K562 (cell line): Measurements from ENCODE around the gene PDE11A. TPM values are rescaled to one million over a fixed set of nuclear protein-coding genes. Genes with fewer than 3 reads are reported as not detected.

Experiments
- ATAC-seq: fragments of 200-7000 bp; cut with Tn5 transposase; 3 replicates; pipeline ENCODE4 v1.9.1; 2020; ENCODE audit warnings: moderate library complexity
- BruUV-seq: library from RNA; stranded (reverse); fragments of 400-500 nt; replicated peaks from 2 replicates; lab custom pipeline; 2021; lab: Mats Ljungman, UMichigan
- CTCF ChIA-PET: fragments of 300-600 bp; formaldehyde crosslinking; extraction: SDS; loops from one replicate; lab custom pipeline; 2021; ENCODE audit warnings: low intra/inter-chr PET ratio; lab: Yijun Ruan, JAX
- POLR2A ChIA-PET: fragments of 300-600, 350-650 bp; sonication (Branson Sonifier 250); formaldehyde crosslinking; extraction: SDS; loops from one replicate; lab custom pipeline; 2021; ENCODE audit warnings: antibody characterized with exemption, inconsistent platforms; lab: Yijun Ruan, JAX
- DNase-seq, 4 experiments: peaks; one replicate each; pipeline versions ENCODE4 v3.0.0 to v3.0.0-alpha.2; 2011 to 2018; ENCODE audit warnings: low spot score in 3 of 4, mixed read lengths in 3 of 4; ENCODE audit errors: extremely low read depth in 1 of 4
- FAIRE-seq: peaks from 2 replicates; lab custom pipeline; 2011; peaks lifted over from hg19 to GRCh38; lab: Jason Lieb, UNC
- H2AFZ ChIP-seq: 2 replicates; pipeline ENCODE4 v1.6.0; 2011; ENCODE audit warnings: low read depth, low read length, control low read depth, inconsistent platforms
- H3K27ac ChIP-seq: fragments of 200-600 bp; 3 replicates; pipeline ENCODE4 v1.8.0; 2011; ENCODE audit warnings: low read depth, mild to moderate bottlenecking, control low read depth, inconsistent platforms, low read length, moderate library complexity, mixed read lengths; ENCODE audit errors: extremely low read depth
- H3K27me3 ChIP-seq, 2 experiments: fragments of 300-600 bp in 1 of 2; 2 replicates in 1 of 2; 3 replicates in 1 of 2; pipeline versions ENCODE4 v1.6.0 to v1.8.0; 2011; ENCODE audit warnings: inconsistent platforms in 2 of 2, low read length in 2 of 2, mild to moderate bottlenecking in 1 of 2, mixed read lengths in 1 of 2, moderate library complexity in 1 of 2; ENCODE audit not compliant: control insufficient read depth in 2 of 2, insufficient read depth in 2 of 2
- H3K36me3 ChIP-seq: fragments of 300-600 bp; 3 replicates; pipeline ENCODE4 v1.8.0; 2011; ENCODE audit warnings: mild to moderate bottlenecking, low read length, inconsistent platforms; ENCODE audit not compliant: control insufficient read depth, insufficient read depth
- H3K4me1 ChIP-seq, 2 experiments: fragments of 200-600 bp in 1 of 2; replicated peaks in 1 of 2; 2 replicates in 1 of 2; 3 replicates in 1 of 2; pipeline versions ENCODE4 v1.5.1 to v1.8.0; 2011; ENCODE audit warnings: inconsistent platforms in 2 of 2, low read length in 2 of 2, mild to moderate bottlenecking in 1 of 2, mixed read lengths in 1 of 2, moderate library complexity in 1 of 2; ENCODE audit not compliant: control insufficient read depth in 2 of 2, insufficient read depth in 2 of 2
- H3K4me2 ChIP-seq: 2 replicates; pipeline ENCODE4 v1.6.1; 2011; ENCODE audit warnings: low read length, control low read depth, inconsistent platforms, mixed read lengths; ENCODE audit not compliant: insufficient read depth
- H3K4me3 ChIP-seq: fragments of 200-600 bp; sonication (generic), shearing (Covaris generic); 2 replicates; pipeline ENCODE4 v1.5.1; 2016; ENCODE audit warnings: control low read depth, inconsistent platforms
- H3K79me2 ChIP-seq: fragments of 200-600 bp; 3 replicates; pipeline ENCODE4 v1.8.0; 2011; ENCODE audit warnings: low read length, inconsistent platforms; ENCODE audit not compliant: control insufficient read depth, insufficient read depth
- H3K9ac ChIP-seq, 2 experiments: 2 replicates each; pipeline versions ENCODE4 v1.6.0 to v1.6.1; 2011; ENCODE audit warnings: low read depth in 2 of 2, low read length in 2 of 2, control low read depth in 1 of 2, inconsistent platforms in 1 of 2, mild to moderate bottlenecking in 1 of 2, mixed read lengths in 1 of 2; ENCODE audit not compliant: insufficient read depth in 1 of 2
- H3K9me1 ChIP-seq: one replicate; pipeline ENCODE4 v1.6.0; 2011; ENCODE audit warnings: inconsistent platforms, mild to moderate bottlenecking, low read length, moderate library complexity; ENCODE audit not compliant: control insufficient read depth, insufficient read depth
- H3K9me3 ChIP-seq: replicated peaks from 2 replicates; pipeline ENCODE4 v1.5.1; 2011; ENCODE audit warnings: low read depth, low read length, inconsistent platforms; ENCODE audit not compliant: control insufficient read depth, insufficient read depth
- H4K20me1 ChIP-seq: replicated peaks from 2 replicates; pipeline ENCODE4 v1.6.1; 2011; ENCODE audit warnings: low read length, inconsistent platforms, mixed read lengths; ENCODE audit not compliant: control insufficient read depth, insufficient read depth
- EGR1 ChIP-seq: fragments of 450-650 bp; conservative IDR thresholded peaks from 2 replicates; pipeline ENCODE4 v1.6.1; 2017; ENCODE audit warnings: mild to moderate bottlenecking
- HDAC6 ChIP-seq: IDR thresholded peaks from 2 replicates; pipeline ENCODE4 v1.6.1; 2012; ENCODE audit warnings: low read depth, mild to moderate bottlenecking, control low read depth, inconsistent platforms, low read length, moderate library complexity
- MLLT1 ChIP-seq, 2 experiments: fragments of 450-650 bp; IDR thresholded peaks; 2 replicates each; pipeline ENCODE4 v1.6.1; 2016
- NBN ChIP-seq: fragments of 450-650 bp; IDR thresholded peaks from 2 replicates; pipeline ENCODE4 v1.6.1; 2016; ENCODE audit warnings: low read depth, mild to moderate bottlenecking
- PHF21A ChIP-seq: fragments of 450-650 bp; IDR thresholded peaks from 2 replicates; pipeline ENCODE4 v1.6.1; 2017; ENCODE audit warnings: low read depth, borderline replicate concordance
- RBM34 ChIP-seq: fragments of 200-400 bp; formaldehyde crosslinking; IDR thresholded peaks from 2 replicates; pipeline ENCODE4 v1.6.1; 2018; ENCODE audit warnings: low read length, borderline replicate concordance; ENCODE audit not compliant: insufficient read depth
- RREB1 ChIP-seq: fragments of 250-450 bp; sonication (Bioruptor Pico); IDR thresholded peaks from 2 replicates; pipeline ENCODE4 v1.4.0; 2020
- ZKSCAN1 ChIP-seq: fragments of 150-350 bp; IDR thresholded peaks from 2 replicates; pipeline ENCODE4 v1.6.1; 2016; ENCODE audit warnings: low read depth, low read length
- ZNF785 ChIP-seq: fragments of 250-450 bp; sonication (Bioruptor Pico); IDR thresholded peaks from 2 replicates; pipeline ENCODE4 v1.4.0; 2020; ENCODE audit warnings: mild to moderate bottlenecking
- WGBS: fragments of 100-300 bp; shearing (Covaris generic); methylation state at CpG from one replicate; pipeline ENCODE4 v1.1.6; 2016; ENCODE audit warnings: low coverage, mixed read lengths; ENCODE audit not compliant: insufficient coverage; ENCODE audit errors: missing lambda C conversion rate; 5-methylcytosine and 5-hydroxymethylcytosine counted together
- in situ Hi-C: fragments of 300-500 bp; cut with MboI; formaldehyde crosslinking; loops from 4 replicates; pipeline ENCODE4 v1.15.0; 2018; ENCODE audit warnings: inconsistent platforms, mixed read lengths
- intact Hi-C: fragments of 100-400 bp; cut with micrococcal nuclease; formaldehyde crosslinking; loops from 2 replicates; pipeline ENCODE4 v1.14.2; 2022
- polyA plus RNA-seq, 8 experiments: library from polyadenylated mRNA; depleted of rRNA in 4 of 8; stranded (reverse) in 5 of 8; unstranded in 3 of 8; fragments of >200 nt; fragmentation: Nextera tagmentation in 2 of 8; fragmentation: Illumina TruSeq in 1 of 8; extraction: Ambion mirVana in 2 of 8; extraction: Trizol in 1 of 8; gene quantifications; 2 replicates each; pipeline versions ENCODE4 v1.2.1 to v1.2.3, GENCODE V29; 2011 to 2014; ENCODE audit warnings: inconsistent platforms in 1 of 8, missing spikeins in 1 of 8
- total RNA-seq, 7 experiments: library from RNA; depleted of rRNA in 6 of 7; stranded (reverse); fragments of >200 nt in 6 of 7; fragmentation: Illumina TruSeq in 2 of 7; extraction: Trizol in 2 of 7; gene quantifications; 2 replicates each; pipeline versions ENCODE4 v1.2.1 to v1.2.3, GENCODE V29; 2011 to 2021; ENCODE audit warnings: low replicate concordance in 1 of 7
- TF ChIP-seq, protein P1 (sequence below): fragments of 450-650 bp; formaldehyde crosslinking; IDR thresholded peaks from 2 replicates; pipeline ENCODE4 v1.4.0; 2020; ENCODE audit warnings: mild to moderate bottlenecking, moderate library complexity

The PDE11A gene
- total and polyA plus RNA-seq, 9 of the 15 experiments (the other 6 are each of a cell fraction or from before 2014, with no cell fraction given) = 3.2 to 22.1 (median 5.7) TPM

DNA sequence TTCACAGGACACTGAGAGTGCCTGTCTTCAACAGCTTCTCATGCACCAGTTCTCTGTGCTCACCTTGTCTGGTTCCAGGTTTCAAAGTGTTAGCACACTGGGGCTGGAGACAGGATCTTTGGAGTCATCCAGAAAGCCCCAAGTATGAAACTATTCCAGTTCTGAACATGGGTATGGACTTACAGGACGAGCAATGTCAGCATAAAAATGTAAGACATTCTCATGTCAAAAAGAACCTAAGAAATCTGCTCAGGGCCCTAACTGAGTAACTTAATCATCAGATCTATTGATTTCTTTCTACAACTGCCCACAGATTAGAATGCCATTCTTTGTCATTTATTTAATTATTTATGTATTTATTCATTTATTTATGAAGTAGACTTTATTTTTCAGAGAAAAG lies 495.5 kb downstream of the PDE11A start (continued):
- TF ChIP-seq RREB1 = no peak
- no peak for TF ChIP-seq HDAC6
- no peak for TF ChIP-seq EGR1

DNA sequence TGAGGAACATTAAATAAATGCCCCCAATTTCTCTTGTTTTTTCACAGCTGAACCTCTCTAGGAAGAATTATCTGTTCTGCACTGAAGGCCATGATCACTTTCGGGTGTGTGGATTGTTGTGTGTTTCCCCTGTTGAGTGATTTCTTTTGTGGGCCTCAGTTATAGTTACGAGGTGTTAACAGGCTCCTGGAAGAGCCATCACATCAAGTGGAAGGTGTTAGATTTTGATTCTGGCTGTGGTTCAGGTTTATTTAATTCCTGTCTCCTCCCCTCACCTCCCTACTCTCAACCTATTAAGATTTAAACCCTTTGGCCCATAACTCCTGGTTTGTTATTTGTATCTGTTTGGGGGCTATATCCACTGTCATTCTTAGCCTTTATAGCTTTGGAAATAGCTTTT lies 497.2 kb downstream of the PDE11A start:
- H3K9ac ChIP-seq = no peak overlapping the region
- H3K4me3 ChIP-seq = no peak overlapping the region
- H3K9me3 ChIP-seq = no peaks in the 10 kb centered on the region
- no peaks in the 10 kb centered on the region for H3K9me1 ChIP-seq
- no peaks in the 10 kb centered on the region for H4K20me1 ChIP-seq
- no peaks in the 10 kb centered on the region for H3K4me1 ChIP-seq
- peaks cover 4 to 12% of the 10 kb centered on the region in 2 experiments; a peak in 2 of 5 replicates for H3K27me3 ChIP-seq
- ChIA-PET CTCF (no interaction called here), POLR2A (interaction anchor here (1.0 to 1.6 kb wide), 4 partner anchors 9 to 34 kb away, joined by 3 to 9 read pairs (median 4); no protein-coding TSS in a partner anchor)
- no peak overlapping the region for H3K27ac ChIP-seq
- no peak overlapping the region for H3K4me2 ChIP-seq
- H3K79me2 ChIP-seq = no peaks in the 10 kb centered on the region
- BruUV-seq = no TSS peak
- in situ Hi-C loops (no loop called here), intact Hi-C loops (no loop called here)
- TF ChIP-seq NBN (no peak), MLLT1 (IDR thresholded peaks at IDR 0.05) (no peak), ZKSCAN1 (no peak), ZNF785 (CRISPR knock-in tag) (no peak), PHF21A (no peak), RBM34 (no peak)
- TF ChIP-seq, protein P1, sequence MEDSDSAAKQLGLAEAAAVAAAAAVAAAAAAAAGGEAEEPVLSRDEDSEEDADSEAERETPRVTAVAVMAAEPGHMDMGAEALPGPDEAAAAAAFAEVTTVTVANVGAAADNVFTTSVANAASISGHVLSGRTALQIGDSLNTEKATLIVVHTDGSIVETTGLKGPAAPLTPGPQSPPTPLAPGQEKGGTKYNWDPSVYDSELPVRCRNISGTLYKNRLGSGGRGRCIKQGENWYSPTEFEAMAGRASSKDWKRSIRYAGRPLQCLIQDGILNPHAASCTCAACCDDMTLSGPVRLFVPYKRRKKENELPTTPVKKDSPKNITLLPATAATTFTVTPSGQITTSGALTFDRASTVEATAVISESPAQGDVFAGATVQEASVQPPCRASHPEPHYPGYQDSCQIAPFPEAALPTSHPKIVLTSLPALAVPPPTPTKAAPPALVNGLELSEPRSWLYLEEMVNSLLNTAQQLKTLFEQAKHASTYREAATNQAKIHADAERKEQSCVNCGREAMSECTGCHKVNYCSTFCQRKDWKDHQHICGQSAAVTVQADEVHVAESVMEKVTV (CRISPR knock-in tag) = no peak
- no peaks in the 10 kb centered on the region for H3K36me3 ChIP-seq
- ATAC-seq (no peak), DNase-seq (no peak), FAIRE-seq (no peak)
- 8% methylated on average over 2 of the region's 2 CpGs for WGBS
- H2AFZ ChIP-seq = no peak overlapping the region
